GM11168 (cell line): ENCODE results near the gene SLC41A3.
"Not testable (repeated sequence)": the region's sequence is repeated elsewhere in the genome, so short reads cannot be mapped to it uniquely, and the experiment has no call there.

ENCODE experiments used
- in situ Hi-C: fragments of 300-500 bp; cut with MboI; formaldehyde crosslinking; loops from one replicate; pipeline ENCODE4 v1.12.0; 2022; ENCODE audit warnings: low sequenced_read_pairs; ENCODE audit not compliant: unreplicated experiment

Gene SLC41A3

DNA sequence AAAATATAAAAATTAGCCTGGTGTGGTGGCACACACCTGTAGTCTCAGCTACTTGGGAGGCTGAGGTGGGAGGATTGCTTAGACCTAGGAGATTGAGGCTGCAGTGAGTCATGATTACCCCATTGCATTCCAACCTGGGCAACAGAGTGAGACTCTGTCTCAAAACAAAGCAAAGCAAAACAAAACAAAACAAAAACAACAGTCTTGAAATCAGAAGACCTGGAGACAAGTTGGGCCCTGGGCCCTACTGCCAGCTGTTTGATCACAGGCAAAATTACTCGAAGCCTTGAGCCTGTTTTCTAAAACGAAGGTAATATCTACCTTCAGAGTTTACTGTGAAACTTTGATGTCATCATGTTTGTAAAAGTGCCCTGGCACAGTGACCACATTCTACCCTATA is 115.8 kb downstream of the SLC41A3 start:
- in situ Hi-C loops = loop anchor here (5.0 kb wide), 1 partner anchor 1976 kb away; the partner anchor contains the start of gene ROPN1

DNA sequence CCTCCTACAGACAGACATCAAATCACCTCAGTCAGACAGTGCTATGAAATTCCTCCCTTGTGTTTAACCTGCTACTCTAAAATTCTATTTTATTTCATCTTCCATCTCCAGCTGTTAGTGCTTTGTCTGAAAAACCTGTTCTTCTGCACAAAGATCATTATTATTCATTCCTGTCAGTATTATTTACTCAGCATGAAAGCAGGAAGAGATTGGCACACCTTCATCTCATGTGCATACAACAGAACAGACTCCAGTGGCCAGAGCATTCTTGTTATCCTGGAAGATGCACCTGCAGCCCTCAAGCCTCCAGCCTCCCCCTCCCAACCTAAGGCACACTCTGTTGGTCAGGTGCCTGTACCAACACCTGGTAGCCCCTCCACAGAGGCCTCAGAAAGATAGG is 116.8 kb downstream of the SLC41A3 start:
- in situ Hi-C loops = loop anchor here (5.0 kb wide), 1 partner anchor 1975 kb away; the partner anchor contains the start of gene ROPN1

DNA sequence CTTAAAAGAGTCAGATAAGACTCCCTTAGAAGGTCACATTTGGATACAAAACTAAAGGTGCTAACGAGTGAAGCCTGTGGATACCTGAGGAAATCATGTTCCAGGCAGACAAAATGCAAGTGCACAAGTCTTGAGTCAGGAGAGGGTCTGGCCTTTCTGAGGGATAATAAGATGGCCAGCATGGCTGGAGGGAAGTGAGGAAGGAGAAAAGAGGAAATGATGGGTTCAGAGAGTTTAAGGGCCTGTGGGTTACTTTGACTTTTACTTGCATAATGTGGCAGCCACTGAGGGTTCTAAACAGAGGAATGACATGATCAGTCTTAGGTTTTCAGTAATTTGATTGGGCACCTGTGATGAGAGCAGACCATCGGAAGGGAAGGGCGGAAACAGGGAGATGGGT is 118.4 kb downstream of the SLC41A3 start:
- in situ Hi-C loops = loop anchor here (5.0 kb wide), 1 partner anchor 1973 kb away; the partner anchor contains the start of gene ROPN1

GRCh38 chr3:125963834-125964233 is 120.1 kb downstream of the SLC41A3 start:
- in situ Hi-C loops = not testable (repeated sequence)

- in situ Hi-C loops = no loop called here
These were observed 122.7 kb downstream of the SLC41A3 start for GRCh38 chr3:125961289-125961589.

GRCh38 chr3:125960456-125961288 is 123.3 kb downstream of the SLC41A3 start:
- in situ Hi-C loops = no loop called here

GRCh38 chr3:125960066-125960424 is 123.9 kb downstream of the SLC41A3 start:
- in situ Hi-C loops = no loop called here

DNA sequence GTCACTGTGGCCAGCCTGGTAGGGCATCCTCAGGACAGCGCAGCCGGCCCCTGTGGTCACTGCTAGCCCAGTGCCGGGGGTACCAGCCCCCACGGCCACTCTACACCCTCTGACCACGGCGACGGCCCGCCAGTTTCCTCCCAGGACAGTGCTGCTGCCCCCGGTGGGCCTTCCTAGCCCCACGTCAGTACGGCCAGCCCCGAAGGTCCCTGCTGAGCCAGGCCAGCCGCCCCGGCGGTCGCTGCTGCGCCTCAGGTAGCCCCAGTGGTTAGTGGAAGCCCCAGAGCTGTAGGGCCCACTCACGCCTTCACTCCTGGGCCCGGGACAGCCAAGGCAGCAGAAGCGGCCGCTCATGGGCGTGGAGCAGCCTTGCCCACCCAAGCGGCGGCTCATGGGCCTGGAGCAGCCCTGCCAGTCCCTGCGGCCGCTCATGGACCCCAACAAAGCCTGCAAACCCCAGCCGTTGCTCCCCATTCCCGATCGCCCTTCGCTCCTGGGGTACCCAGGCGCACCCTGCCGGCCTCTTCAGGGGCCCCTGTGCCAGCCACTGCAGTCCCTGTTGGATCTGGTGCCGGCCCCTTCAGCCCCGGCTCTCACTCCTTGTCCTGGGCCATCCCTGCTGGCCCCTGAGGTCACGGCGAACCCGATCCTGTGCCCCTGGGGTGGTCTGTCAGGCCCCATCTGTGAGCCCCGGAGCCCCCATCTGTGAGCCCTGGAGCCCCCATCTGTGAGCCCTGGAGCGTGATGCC is 124.4 kb downstream of the SLC41A3 start:
- in situ Hi-C loops = no loop called here

DNA sequence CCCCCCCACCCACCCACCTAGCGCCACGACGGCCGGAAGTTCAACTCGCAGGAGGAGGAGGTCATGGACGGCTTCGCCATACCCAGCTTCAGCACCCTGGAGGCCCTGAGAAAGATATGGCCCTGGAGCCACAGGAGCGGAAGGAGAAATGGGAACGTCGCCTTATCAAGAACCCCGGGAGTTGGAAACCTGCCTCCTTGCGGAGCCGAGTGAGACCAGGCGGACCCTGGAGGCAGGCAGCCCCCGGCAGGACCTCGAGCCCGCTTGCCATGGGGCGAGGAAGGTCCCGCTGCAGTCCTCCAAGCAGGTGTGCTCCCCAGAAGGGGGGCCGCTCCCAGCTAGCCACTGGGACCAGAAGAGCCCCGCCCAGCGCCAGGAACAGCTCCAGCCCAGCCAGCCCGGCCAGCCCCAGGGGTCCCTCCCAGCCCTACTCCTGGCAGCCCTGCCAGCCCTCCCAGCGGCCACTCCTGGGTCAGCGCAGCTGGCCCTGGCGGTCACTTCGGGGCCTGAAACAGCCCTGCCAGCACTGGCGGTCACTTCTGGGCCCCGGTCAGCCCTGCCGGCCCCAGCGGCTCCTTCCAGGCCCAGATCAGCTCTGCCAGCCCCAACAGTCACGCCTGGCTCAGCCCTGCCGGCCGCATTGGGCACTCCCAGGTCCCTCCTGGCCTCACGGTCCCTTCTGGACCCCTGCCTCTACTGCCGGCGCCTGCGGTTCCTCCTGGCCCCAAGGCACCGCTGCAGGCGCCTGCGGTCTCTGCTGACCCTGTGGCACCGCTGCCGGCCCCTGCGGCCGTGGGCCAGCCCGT is 125.2 kb downstream of the SLC41A3 start:
- in situ Hi-C loops = no loop called here

DNA sequence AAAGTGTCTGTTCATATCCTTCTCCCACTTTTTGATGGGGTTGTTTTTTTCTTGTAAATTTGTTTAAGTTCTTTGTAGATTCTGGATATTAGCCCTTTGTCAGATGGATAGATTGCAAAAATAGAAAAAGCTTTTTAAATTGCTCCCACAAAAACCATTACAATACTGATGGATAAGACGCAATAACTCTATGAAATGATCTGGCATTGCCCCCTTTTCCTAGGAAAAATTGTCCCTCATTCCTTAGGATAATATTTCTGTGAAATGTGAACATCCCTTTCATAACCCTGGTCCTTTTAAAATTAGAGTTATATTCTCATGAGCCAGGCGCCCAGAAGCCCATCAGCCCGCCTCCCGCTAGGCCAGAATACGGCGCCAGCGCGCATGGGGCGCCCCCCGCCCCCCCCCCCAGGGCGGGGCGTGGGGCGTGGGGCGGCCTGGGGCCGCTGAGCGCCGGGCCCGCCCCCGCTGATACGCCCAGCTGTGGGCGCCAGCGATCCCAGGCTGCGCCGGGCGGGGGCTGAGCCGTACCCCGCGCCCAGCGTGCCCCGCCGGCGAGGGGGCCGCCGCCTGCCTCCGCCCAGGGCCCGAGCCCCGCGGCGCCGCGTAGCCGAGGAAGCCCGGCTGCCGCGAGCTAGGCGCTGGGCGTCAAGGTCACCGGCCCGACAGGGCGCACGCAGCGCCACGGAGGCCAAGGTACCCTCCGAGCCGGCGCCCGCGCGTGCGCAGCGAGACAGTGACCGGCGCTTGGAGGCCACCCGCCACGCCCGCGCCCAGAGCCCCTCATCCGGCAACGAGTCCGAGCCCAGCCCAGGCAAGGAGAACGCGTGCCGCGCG is 126.0 kb downstream of the SLC41A3 start:
- in situ Hi-C loops = no loop called here

- in situ Hi-C loops = not testable (repeated sequence)
These were observed 126.9 kb downstream of the SLC41A3 start for GRCh38 chr3:125957020-125957419.
